ENCODE measurements around the gene GPR4.

- TF ChIP-seq EZH2 (IDR thresholded peaks at IDR 0.05; ENCODE audit: low read length, unreplicated experiment) (no peak), CTCF (conservative IDR thresholded peaks at IDR 0.05; ENCODE audit: low read depth, low read length) (no peak), EZH2phosphoT487 (IDR thresholded peaks at IDR 0.05; ENCODE audit: borderline replicate concordance, low read length) (no peak)
Observed at GRCh38 chr19:45650722-45651121, 48.7 kb upstream of the GPR4 start.
